Endothelial cell of umbilical vein (primary cell): ENCODE data around the gene ABCA7. TPM values are rescaled to one million over a fixed set of nuclear protein-coding genes. Genes with fewer than 3 reads are reported as not detected.

ENCODE experiments used
- BruUV-seq: library from RNA; stranded (reverse); fragments of 400-500 nt; replicated peaks from 2 replicates; lab custom pipeline; 2021; lab: Mats Ljungman, UMichigan
- CTCF ChIA-PET: fragments of 300-600, 350-600 bp; sonication (Branson Sonifier 250); formaldehyde crosslinking; loops from one replicate; lab custom pipeline; 2021; ENCODE audit warnings: antibody characterized with exemption, inconsistent platforms; lab: Charles Lee
- POLR2A ChIA-PET: fragments of 300-600, 350-600 bp; sonication (Branson Sonifier 250); formaldehyde crosslinking; loops from one replicate; lab custom pipeline; 2021; ENCODE audit warnings: antibody characterized with exemption, inconsistent platforms; lab: Charles Lee
- DNase-seq: peaks from one replicate; pipeline ENCODE4 v3.0.0-alpha.2; 2011; ENCODE audit warnings: low read depth, low spot score
- FAIRE-seq: peaks from 2 replicates; lab custom pipeline; 2011; peaks lifted over from hg19 to GRCh38; lab: Jason Lieb, UNC
- H2AFZ ChIP-seq: 2 replicates; pipeline ENCODE4 v1.6.0; 2012; ENCODE audit warnings: low read depth, low read length, control low read depth, inconsistent platforms
- H3K27ac ChIP-seq: 2 replicates; pipeline ENCODE4 v1.5.1; 2011; ENCODE audit warnings: low read depth, mild to moderate bottlenecking, control low read depth, low read length, moderate library complexity; ENCODE audit not compliant: insufficient read depth
- H3K27me3 ChIP-seq, 2 experiments: 2 replicates each; pipeline versions ENCODE4 v1.6.0 to v1.6.1; 2011; ENCODE audit warnings: low read length in 2 of 2, mixed read lengths in 1 of 2; ENCODE audit not compliant: control insufficient read depth in 2 of 2, insufficient read depth in 2 of 2
- H3K36me3 ChIP-seq, 2 experiments: 2 replicates in 1 of 2; 3 replicates in 1 of 2; pipeline ENCODE4 v1.5.1; 2011; ENCODE audit warnings: low read length in 2 of 2, mild to moderate bottlenecking in 1 of 2, moderate library complexity in 1 of 2; ENCODE audit not compliant: control insufficient read depth in 2 of 2, insufficient read depth in 2 of 2; ENCODE audit errors: extremely low read depth in 1 of 2
- H3K4me1 ChIP-seq: 3 replicates; pipeline ENCODE4 v1.5.1; 2011; ENCODE audit warnings: mild to moderate bottlenecking, low read length; ENCODE audit not compliant: control insufficient read depth, insufficient read depth; ENCODE audit errors: extremely low read depth
- H3K4me2 ChIP-seq: 2 replicates; pipeline ENCODE4 v1.6.1; 2011; ENCODE audit warnings: low read length, control low read depth, mixed read lengths; ENCODE audit not compliant: insufficient read depth
- H3K4me3 ChIP-seq, 3 experiments: fragments of 200-600 bp in 1 of 3; sonication (generic), shearing (Covaris generic) in 1 of 3; replicated peaks in 1 of 3; 2 replicates each; pipeline ENCODE4 v1.5.1; 2011 to 2016; ENCODE audit warnings: control low read depth in 3 of 3, low read length in 3 of 3, mild to moderate bottlenecking in 2 of 3, inconsistent platforms in 1 of 3, low read depth in 1 of 3, moderate library complexity in 1 of 3; ENCODE audit not compliant: insufficient read depth in 1 of 3
- H3K79me2 ChIP-seq: 2 replicates; pipeline ENCODE4 v1.6.0; 2012; ENCODE audit warnings: low read length, inconsistent platforms; ENCODE audit not compliant: control insufficient read depth, insufficient read depth
- H3K9ac ChIP-seq: replicated peaks from 2 replicates; pipeline ENCODE3; 2011; ENCODE audit warnings: low read length, control low read depth; ENCODE audit not compliant: insufficient read depth; ENCODE audit errors: extremely low read depth
- H3K9me1 ChIP-seq: replicated peaks from 3 replicates; pipeline ENCODE4 v1.6.0; 2011; ENCODE audit warnings: mild to moderate bottlenecking, low read length; ENCODE audit not compliant: control insufficient read depth, insufficient read depth; ENCODE audit errors: extremely low read depth
- H3K9me3 ChIP-seq: replicated peaks from 2 replicates; pipeline ENCODE4 v1.5.1; 2012; ENCODE audit warnings: low read length, inconsistent platforms; ENCODE audit not compliant: control insufficient read depth, insufficient read depth
- H4K20me1 ChIP-seq: replicated peaks from 2 replicates; pipeline ENCODE3; 2011; ENCODE audit warnings: mild to moderate bottlenecking, low read length; ENCODE audit not compliant: control insufficient read depth, insufficient read depth; ENCODE audit errors: extremely low read depth
- EZH2 ChIP-seq: IDR thresholded peaks from 2 replicates; pipeline ENCODE4 v1.6.1; 2012; ENCODE audit warnings: borderline replicate concordance, low read depth, mild to moderate bottlenecking, moderate library complexity, low read length, inconsistent platforms; ENCODE audit not compliant: severe bottlenecking
- FOS ChIP-seq: IDR thresholded peaks from 2 replicates; pipeline ENCODE4 v1.6.1; 2011; ENCODE audit warnings: mild to moderate bottlenecking, low read length, moderate library complexity, borderline replicate concordance; ENCODE audit not compliant: insufficient read depth
- JUN ChIP-seq: IDR thresholded peaks from 2 replicates; pipeline ENCODE4 v1.6.1; 2011; ENCODE audit warnings: borderline replicate concordance, low read depth; ENCODE audit not compliant: insufficient read length, insufficient read depth
- MYC ChIP-seq: IDR thresholded peaks from one replicate; pipeline ENCODE4 v1.6.1; 2011; ENCODE audit warnings: mild to moderate bottlenecking, low read depth, low read length
- dilution Hi-C: fragments of 300-500 bp; cut with MboI; formaldehyde crosslinking; loops from one replicate; pipeline ENCODE4 v1.15.0; 2019; ENCODE audit warnings: low sequenced_read_pairs; ENCODE audit not compliant: extremely low pct_ligation_motif_present
- intact Hi-C: fragments of 100-400 bp; cut with micrococcal nuclease; formaldehyde crosslinking; loops from one replicate; pipeline ENCODE4 v1.10.0; 2022
- polyA plus RNA-seq, 4 experiments: library from polyadenylated mRNA; depleted of rRNA in 3 of 4; stranded (reverse) in 3 of 4; unstranded in 1 of 4; fragments of >200 nt; gene quantifications; 2 replicates each; pipeline versions ENCODE4 v1.2.1 to v1.2.3, GENCODE V29; 2011 to 2012; ENCODE audit warnings: missing spikeins in 1 of 4
- total RNA-seq: library from RNA; stranded (reverse); gene quantifications from 2 replicates; pipeline ENCODE4 v1.2.3, GENCODE V29; 2021
- TF ChIP-seq, protein P1 (sequence below), 2 donors: IDR thresholded peaks; 1 replicate in 1 of 2; 2 replicates in 1 of 2; pipeline ENCODE4 v1.5.1; 2011; ENCODE audit warnings: low read length in 2 of 2, mild to moderate bottlenecking in 2 of 2, moderate library complexity in 2 of 2, control low read depth in 1 of 2, inconsistent platforms in 1 of 2, low read depth in 1 of 2; ENCODE audit not compliant: insufficient read depth in 1 of 2; ENCODE audit errors: extremely low read depth in 1 of 2

The ABCA7 gene
- total and polyA plus RNA-seq, 2 donors (not counting 3 experiments of a cell fraction or from before 2014, with no cell fraction given): 5.7 to 9.8 TPM

DNA sequence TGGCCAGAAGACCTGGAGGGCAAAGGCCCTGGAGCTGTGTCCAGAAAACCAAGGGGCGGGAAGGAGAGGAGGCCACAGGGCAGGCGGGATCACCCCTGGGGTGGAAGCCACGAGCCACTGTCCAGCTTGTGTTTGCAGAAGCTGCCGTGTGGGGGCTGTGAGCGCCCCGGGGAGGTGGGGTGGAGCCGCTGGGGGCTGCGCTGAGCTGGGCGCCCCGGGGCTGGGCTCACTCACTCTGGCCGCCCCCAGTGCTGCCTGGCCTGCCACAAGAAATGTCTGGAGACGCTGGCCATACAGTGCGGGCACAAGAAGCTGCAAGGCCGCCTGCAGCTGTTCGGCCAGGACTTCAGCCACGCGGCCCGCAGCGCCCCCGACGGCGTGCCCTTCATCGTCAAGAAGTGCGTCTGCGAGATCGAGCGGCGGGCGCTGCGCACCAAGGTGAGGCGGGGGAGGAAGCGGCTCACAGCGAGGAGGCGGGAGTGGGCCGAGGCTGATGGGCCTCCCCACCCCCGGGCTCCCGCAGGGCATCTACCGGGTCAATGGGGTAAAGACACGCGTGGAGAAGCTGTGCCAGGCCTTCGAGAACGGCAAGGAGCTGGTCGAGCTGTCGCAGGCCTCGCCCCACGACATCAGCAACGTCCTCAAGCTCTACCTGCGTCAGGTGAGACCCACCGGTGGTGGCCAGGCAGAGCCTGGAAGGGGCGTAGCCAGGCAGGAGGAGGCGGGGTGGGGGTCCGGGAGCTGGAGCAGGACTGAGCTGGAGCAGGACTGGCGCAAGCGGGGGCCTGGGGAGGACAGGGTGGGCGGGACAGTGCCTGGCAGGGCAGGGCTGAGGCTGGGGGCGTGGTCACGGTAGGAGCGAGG, 41.6 kb downstream of the ABCA7 start:
- intact Hi-C loops: no loop called here
- CTCF ChIA-PET: interaction anchor here (1.0 to 3.7 kb wide), 5 partner anchors 11 to 113 kb away, joined by 3 to 14 read pairs (median 4); partner anchors contain the start of genes ARHGAP45 and GPX4
- Histone ChIP-seq H3K79me2 (no peaks in the 10 kb centered on the region), H3K27me3 (no peaks in the 10 kb centered on the region), H2AFZ (no peak overlapping the region), H4K20me1 (no peaks in the 10 kb centered on the region), H3K9me3 (no peaks in the 10 kb centered on the region), H3K4me2 (no peak overlapping the region), H3K9me1 (no peaks in the 10 kb centered on the region), H3K27ac (no peak overlapping the region), H3K36me3 (no peaks in the 10 kb centered on the region), H3K9ac (no peak overlapping the region), H3K4me1 (no peaks in the 10 kb centered on the region), H3K4me3 (no peak overlapping the region)
- POLR2A ChIA-PET: interaction anchor here (1.4 kb wide), 1 partner anchor 22 kb away, joined by 4 read pairs; the partner anchor contains the start of gene GPX4
- TF ChIP-seq MYC (no peak), FOS (no peak), EZH2 (no peak), JUN (no peak)
- TF ChIP-seq, protein P1, sequence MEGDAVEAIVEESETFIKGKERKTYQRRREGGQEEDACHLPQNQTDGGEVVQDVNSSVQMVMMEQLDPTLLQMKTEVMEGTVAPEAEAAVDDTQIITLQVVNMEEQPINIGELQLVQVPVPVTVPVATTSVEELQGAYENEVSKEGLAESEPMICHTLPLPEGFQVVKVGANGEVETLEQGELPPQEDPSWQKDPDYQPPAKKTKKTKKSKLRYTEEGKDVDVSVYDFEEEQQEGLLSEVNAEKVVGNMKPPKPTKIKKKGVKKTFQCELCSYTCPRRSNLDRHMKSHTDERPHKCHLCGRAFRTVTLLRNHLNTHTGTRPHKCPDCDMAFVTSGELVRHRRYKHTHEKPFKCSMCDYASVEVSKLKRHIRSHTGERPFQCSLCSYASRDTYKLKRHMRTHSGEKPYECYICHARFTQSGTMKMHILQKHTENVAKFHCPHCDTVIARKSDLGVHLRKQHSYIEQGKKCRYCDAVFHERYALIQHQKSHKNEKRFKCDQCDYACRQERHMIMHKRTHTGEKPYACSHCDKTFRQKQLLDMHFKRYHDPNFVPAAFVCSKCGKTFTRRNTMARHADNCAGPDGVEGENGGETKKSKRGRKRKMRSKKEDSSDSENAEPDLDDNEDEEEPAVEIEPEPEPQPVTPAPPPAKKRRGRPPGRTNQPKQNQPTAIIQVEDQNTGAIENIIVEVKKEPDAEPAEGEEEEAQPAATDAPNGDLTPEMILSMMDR (IDR thresholded peaks at IDR 0.05; ENCODE audit: extremely low read depth in 1 of 2, insufficient read depth in 1 of 2, low read depth in 1 of 2, low read length in 2 of 2): no peak
- dilution Hi-C loops: no loop called here
- no peak for FAIRE-seq
- BruUV-seq: no TSS peak
- DNase-seq: no peak
